ENCODE data around the gene AOPEP.
"Not testable (repeated sequence)": the region's sequence is repeated elsewhere in the genome, so short reads cannot be mapped to it uniquely, and the experiment has no call there.

Gene AOPEP

GRCh38 chr9:94965631-94966030, 239.1 kb downstream of the AOPEP start:
- DNase-seq (ENCODE audit: low spot score) = not testable (repeated sequence)

GRCh38 chr9:94966046-94966445, 239.5 kb downstream of the AOPEP start:
- DNase-seq (ENCODE audit: low spot score) = not testable (repeated sequence)

GRCh38 chr9:94967482-94967881, 241.0 kb downstream of the AOPEP start:
- DNase-seq (ENCODE audit: low spot score) = no peak

GRCh38 chr9:94971378-94972131, 245.1 kb downstream of the AOPEP start:
- DNase-seq (ENCODE audit: low spot score) = no peak

- no peak for DNase-seq (ENCODE audit: low spot score)
Observed at GRCh38 chr9:94973451-94973941, 247.0 kb downstream of the AOPEP start.

- no peak for DNase-seq (ENCODE audit: low spot score)
Observed at GRCh38 chr9:94974154-94974879, 247.8 kb downstream of the AOPEP start.

- DNase-seq (ENCODE audit: low spot score) = no peak
Observed at GRCh38 chr9:94975480-94975879, 249.0 kb downstream of the AOPEP start.

- no peak for DNase-seq (ENCODE audit: low spot score)
Observed at GRCh38 chr9:94976077-94976476, 249.6 kb downstream of the AOPEP start.

- no peak for DNase-seq (ENCODE audit: low spot score)
Observed at GRCh38 chr9:94977416-94977815, 250.9 kb downstream of the AOPEP start.

GRCh38 chr9:94979904-94980507, 253.5 kb downstream of the AOPEP start:
- DNase-seq (ENCODE audit: low spot score) = no peak

- DNase-seq (ENCODE audit: low spot score) = no peak
Observed at GRCh38 chr9:94980947-94981722, 254.6 kb downstream of the AOPEP start.

GRCh38 chr9:94981723-94982090, 255.2 kb downstream of the AOPEP start:
- no peak for DNase-seq (ENCODE audit: low spot score)

- DNase-seq (ENCODE audit: low spot score) = no peak
Observed at GRCh38 chr9:94982211-94982610, 255.7 kb downstream of the AOPEP start.

- no peak for DNase-seq (ENCODE audit: low spot score)
Observed at GRCh38 chr9:94983552-94983951, 257.1 kb downstream of the AOPEP start.

GRCh38 chr9:94984891-94985476, 258.5 kb downstream of the AOPEP start:
- no peak for DNase-seq (ENCODE audit: low spot score)

- DNase-seq (ENCODE audit: low spot score) = no peak
Observed at GRCh38 chr9:94985649-94986048, 259.1 kb downstream of the AOPEP start.

GRCh38 chr9:94987731-94988130, 261.2 kb downstream of the AOPEP start:
- no peak for DNase-seq (ENCODE audit: low spot score)

GRCh38 chr9:94990897-94991561, 264.5 kb downstream of the AOPEP start:
- DNase-seq (ENCODE audit: low spot score) = no peak

GRCh38 chr9:94991961-94992907, 265.7 kb downstream of the AOPEP start:
- no peak for DNase-seq (ENCODE audit: low spot score)

Data from CD4-positive, alpha-beta T cell treated with Interleukin-6 at 100 ng/mL for 8 hours (primary cell).